Left lobe of liver (tissue), 2 donors: Measurements from ENCODE around the gene TUBB2B. TPM values are rescaled to one million over a fixed set of nuclear protein-coding genes. Genes with fewer than 3 reads are reported as not detected.
"Not testable (repeated sequence)": the region's sequence is repeated elsewhere in the genome, so short reads cannot be mapped to it uniquely, and the experiment has no call there.

Experiments
- ATAC-seq: fragments of 200-7000 bp; cut with Tn5 transposase; one replicate; pipeline ENCODE4 v1.9.1; 2020; ENCODE audit warnings: mild to moderate bottlenecking, moderate library complexity
- DNase-seq: peaks from one replicate; pipeline ENCODE4 v3.0.0-alpha.2; 2020; ENCODE audit warnings: low spot score
- total RNA-seq: library from RNA; stranded (reverse); gene quantifications from one replicate; pipeline ENCODE4 v1.2.1, GENCODE V29; 2021
- donor health status: DM: no; HTN: no; CAD: no; lungs with moderate emphysema.
- donor health status: DM: no; HTN: yes; CAD: no.

TUBB2B gene
- total RNA-seq, 1 donor from 2014 or later, result 2.1 TPM

DNA sequence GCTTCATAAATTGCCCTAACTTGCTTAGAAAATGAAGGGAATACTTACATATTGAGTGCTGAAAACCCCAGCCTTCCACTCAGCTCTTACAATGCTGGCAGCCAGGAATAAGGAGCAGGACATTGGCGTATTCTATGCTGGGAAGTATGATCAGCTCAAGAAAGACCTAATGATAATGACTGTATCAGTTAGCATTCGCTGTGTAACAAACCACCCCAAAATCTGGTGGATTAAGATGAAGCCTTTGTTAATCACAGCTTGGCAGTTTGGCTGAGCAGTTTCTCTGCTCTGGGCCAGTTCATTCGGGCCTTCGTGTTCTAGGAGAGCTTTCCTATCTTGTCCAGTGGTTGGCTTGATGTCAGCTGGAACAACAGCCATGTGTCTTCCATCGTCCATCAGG lies 36.7 kb downstream of the TUBB2B start:
- ATAC-seq, result no peak
- DNase-seq, result no peak

DNA sequence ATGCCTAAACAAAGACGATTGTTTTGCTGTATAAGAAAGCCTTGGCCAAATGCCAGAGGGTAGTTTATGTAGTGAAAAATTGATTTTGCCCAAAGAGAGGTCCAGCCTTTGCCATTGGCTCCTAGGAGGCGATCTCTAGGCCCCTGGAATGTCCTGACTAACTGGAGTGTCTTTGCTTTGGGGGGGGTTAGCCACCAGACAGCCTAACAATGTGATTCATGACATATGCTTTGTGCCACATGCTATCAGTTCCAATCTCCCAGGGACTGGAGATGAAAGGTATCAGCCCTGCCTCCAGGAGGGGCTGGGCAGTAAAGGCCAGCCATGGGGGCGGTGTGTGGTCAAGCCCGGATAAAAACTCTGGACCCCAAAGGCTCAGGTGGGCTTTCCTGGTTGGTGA lies 37.4 kb downstream of the TUBB2B start:
- DNase-seq (no peak), ATAC-seq (no peak)

DNA sequence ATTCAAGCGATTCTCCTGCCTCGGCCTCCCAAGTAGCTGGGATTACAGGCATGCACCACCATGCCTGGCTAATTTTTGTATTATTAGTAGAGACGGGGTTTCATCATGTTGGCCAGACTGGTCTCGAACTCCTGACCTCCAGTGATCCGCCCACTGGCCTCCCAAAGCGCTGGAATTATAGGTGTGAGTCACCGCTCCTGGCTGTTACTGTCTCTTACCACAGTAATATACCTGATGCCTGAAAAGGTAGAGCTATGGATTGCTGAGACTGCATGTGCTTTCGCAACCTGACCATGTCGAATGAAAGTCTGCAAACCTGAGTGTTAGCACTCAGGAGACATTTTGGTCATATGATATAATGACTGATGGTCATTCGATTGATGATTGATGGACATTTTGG lies 38.3 kb downstream of the TUBB2B start:
- DNase-seq, ATAC-seq: not testable (repeated sequence)

DNA sequence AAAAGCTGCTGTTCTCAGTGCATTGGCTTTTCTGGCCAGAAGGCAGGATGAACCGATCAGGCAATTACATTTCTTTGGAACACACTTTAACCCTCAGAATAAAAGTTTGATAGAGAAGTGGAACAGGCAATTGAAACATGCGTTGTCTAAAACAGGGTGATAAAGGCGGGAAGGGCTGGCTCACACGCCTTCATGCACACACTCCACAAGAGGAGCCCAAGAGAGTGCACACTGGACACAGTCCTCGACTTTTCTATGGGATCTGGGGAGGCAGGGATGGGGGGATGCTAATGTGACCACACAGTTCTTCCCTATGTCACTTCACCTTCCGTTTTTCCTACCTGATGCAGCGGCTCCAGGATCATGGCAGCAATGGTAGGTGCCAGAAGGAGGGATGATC lies 39.2 kb downstream of the TUBB2B start:
- DNase-seq, result no peak
- ATAC-seq, result no peak

DNA sequence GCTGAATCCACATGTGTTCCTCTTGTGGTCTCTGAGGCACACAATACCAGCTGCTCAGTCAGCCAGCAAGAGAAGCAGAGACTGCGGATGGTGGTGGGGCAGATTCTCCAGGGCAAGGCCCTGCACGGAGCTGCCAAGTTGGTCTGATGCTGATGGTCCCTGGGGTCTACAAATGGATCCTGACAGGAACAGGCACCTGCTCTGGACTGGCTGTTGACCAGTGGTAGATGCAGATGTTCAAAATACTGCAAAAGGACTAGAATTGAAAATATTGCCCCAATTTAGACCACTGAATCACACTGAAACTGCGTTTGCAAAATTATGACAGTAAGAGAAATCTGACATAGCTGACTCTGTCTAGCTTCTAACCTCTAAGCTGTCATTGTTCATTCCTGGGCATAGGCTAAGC lies 40.5 kb downstream of the TUBB2B start:
- no peak for ATAC-seq
- no peak for DNase-seq

DNA sequence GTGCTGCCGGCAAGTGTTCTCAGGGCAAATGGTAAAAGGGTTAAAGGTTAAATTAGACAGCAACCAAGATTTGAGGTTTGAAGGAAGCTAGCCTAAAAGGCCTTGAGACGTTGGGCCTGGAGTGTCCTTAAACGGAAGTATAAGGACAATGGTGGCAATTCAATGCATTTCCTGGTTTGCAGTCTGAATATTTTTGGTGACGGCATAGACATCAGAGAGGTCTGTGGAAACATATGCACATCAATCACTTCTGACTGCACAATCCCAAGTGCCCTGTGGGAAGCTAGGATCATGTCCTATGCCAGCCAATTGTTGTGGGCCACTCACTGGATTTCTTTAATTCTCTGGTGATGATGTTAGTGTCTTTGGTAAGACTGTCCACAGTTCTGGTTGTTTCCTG lies 44.4 kb downstream of the TUBB2B start:
- no peak for DNase-seq
- no peak for ATAC-seq

DNA sequence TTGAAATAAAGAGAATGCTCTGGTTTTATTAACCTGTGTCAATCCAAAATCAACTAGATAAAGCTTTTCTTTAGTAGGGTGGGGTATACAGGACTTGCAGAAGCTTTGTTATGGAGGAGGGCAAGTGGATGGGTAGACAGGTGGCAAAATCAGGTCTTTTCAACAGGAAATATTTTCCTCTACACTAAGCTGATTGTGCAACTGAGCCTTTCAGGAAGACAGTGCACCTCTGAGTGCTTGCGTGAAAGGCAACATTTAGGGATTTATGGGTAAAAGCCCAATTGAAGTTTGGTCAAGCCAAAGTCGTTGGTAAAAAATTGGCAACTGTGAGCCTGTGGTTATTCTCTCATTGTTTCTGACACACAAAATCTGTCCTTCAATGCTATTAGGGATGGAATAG lies 46.3 kb downstream of the TUBB2B start:
- DNase-seq (no peak), ATAC-seq (no peak)

DNA sequence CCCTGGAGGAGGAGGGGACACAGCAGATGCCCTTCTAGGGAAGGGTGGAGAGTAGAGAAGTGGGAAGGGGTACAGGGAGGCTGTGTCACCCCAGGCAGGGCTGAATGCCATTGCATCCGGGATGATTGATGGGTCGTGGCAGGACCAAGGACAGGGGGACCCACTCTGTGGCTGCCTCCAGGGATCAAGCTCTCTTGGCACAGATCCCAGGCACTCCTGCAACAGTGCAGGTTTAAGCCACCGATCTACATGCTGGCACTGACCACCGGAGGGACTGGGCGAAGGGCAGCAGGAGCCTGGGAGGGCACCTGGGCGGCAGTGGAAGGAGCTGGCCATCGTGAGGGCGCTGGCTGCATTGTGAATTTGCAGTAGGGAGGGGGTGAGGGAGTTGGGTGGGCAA lies 47.5 kb downstream of the TUBB2B start:
- ATAC-seq, result peak; percentile 83
- not testable (repeated sequence) for DNase-seq

DNA sequence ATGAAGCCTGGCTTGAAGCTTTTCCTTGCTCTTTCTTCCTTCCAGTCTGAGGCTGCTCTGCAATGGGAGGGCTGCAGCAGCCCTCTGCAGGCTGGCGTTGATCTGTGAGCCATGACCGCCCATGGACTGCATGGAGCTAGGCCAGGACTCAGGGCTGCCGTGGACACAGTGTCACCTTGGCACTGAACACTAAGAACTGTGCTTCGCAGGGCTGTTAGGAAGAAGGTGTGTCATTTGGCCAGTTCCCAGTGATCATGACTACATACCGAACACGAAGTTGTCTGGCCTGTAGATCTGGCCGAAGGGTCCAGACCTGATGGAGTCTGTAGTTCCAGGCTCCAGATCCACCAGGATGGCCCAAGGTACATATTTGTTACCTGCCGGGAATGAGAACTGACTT lies 48.8 kb downstream of the TUBB2B start:
- not testable (repeated sequence) for DNase-seq
- peak; percentile 78 for ATAC-seq

DNA sequence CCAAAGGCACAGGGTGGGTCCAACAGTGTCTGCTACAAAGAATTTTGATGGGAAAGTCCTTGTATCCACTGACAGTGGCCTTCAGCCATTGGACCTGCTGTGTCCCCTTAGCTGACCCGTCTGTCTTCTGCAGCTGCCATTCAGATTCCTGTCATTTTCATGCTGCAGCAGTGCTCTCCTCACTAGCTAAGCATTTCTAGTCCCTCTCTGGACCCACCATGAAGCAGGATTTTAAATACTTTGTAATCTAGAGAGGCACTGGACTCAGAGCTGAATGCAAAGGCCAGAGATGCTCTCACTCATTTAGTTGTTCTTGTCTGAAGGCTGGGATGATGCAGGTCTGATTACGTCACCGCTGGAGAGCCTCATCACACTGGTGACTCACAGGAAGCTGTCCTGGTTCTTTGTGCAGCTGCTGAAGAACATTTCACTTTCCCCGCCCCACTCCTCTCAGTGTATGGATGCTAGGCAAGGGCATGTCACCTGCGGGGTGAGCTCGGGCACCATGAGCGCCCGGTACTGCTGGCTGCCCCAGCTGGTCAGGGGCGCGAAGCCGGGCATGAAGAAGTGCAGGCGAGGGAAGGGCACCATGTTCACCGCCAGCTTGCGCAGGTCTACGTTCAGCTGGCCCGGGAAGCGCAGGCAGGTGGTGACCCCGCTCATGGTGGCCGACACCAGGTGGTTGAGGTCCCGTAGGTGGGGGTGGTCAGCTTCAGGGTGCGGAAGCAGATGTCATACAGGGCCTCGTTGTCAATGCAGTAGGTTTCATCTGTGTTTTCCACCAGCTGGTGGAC lies 50.7 kb downstream of the TUBB2B start:
- ATAC-seq (no peak), DNase-seq (no peak)

DNA sequence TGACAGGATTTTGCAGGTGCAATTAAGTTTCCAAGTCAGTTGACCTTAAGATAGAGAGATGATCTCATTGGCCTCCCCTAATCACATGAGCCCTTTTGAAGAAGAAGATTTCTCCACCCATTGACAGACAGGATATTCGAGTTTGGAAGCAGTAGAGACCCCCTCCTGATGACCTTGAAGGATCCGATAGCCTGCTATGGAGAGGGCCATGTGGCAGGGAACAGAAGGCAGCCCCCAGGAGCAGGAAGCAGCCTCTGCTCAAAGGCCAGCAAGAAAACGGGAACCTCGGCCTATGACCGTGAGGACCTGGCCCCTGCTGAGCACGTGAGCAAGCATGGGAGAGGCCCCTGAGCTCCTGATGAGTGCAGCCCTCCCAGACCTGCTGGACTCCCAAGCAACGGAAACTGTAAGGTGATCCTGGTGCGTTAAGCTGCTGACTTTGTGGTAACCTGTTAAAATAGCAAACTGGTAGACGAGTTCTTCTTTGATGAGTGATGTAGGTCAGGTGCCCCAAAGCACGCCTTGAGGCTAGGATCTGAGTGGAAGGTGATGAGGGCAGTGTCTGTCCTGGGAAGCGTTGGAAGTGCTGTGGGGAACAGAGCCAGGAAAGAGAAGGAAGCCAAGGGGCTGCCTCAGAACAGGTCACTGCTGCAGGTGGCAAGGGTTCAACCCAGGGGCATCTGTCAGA lies 51.6 kb downstream of the TUBB2B start:
- ATAC-seq, result no peak

More for the DNA sequence above, 51.6 kb downstream of the TUBB2B start:
- no peak for DNase-seq

Other genes starting within 250 kb of the TUBB2B start
- gene NQO2, start 227.8 kb downstream of the TUBB2B start, total RNA-seq, result 62.7 TPM
- gene RIPK1, start 159.2 kb downstream of the TUBB2B start, total RNA-seq, result 12.6 TPM
- 119 TPM for gene BPHL, start 108.9 kb downstream of the TUBB2B start, total RNA-seq
- 64.5 TPM for gene TUBB2A, start 70.1 kb downstream of the TUBB2B start, total RNA-seq
- gene PSMG4, start 31.3 kb upstream of the TUBB2B start, total RNA-seq, result 11.9 TPM
- gene SLC22A23, start 229.4 kb upstream of the TUBB2B start, total RNA-seq, result 16.9 TPM